ENCODE results near the gene AGBL3.

AGBL3 gene

GRCh38 chr7:135184254-135184841, 198.0 kb downstream of the AGBL3 start:
- TF ChIP-seq CTCF (IDR thresholded peaks at IDR 0.05; ENCODE audit: insufficient read depth, low read depth, low read length, missing control alignments), result no peak
- no peak for DNase-seq (ENCODE audit: low read depth)
- no peak overlapping the region for H3K4me3 ChIP-seq (ENCODE audit: low read depth, low read length)

All from GM12865 (cell line).